GM23248 (cell line): Measurements from ENCODE around the gene SELENBP1. TPM values are rescaled to one million over a fixed set of nuclear protein-coding genes. Genes with fewer than 3 reads are reported as not detected.

ENCODE experiments used
- DNase-seq: peaks from one replicate; pipeline ENCODE4 v3.0.0-alpha.2; 2015
- H2AFZ ChIP-seq: fragments of 200-600 bp; sonication (generic); 2 replicates; pipeline ENCODE4 v1.6.1; 2016; ENCODE audit warnings: antibody characterized with exemption
- H3F3A ChIP-seq: fragments of 200-600 bp; sonication (generic); 2 replicates; pipeline ENCODE4 v1.6.1; 2016; ENCODE audit warnings: mild to moderate bottlenecking, antibody characterized with exemption, mixed run types; ENCODE audit not compliant: insufficient read depth
- H3K27ac ChIP-seq: fragments of 200-600 bp; sonication (generic); 2 replicates; pipeline ENCODE4 v1.5.1; 2016; ENCODE audit warnings: mild to moderate bottlenecking
- H3K27me3 ChIP-seq: fragments of 200-600 bp; sonication (generic); replicated peaks from 2 replicates; pipeline ENCODE4 v1.6.1; 2016; ENCODE audit warnings: mild to moderate bottlenecking; ENCODE audit not compliant: insufficient read depth
- H3K36me3 ChIP-seq: fragments of 200-600 bp; sonication (generic); 2 replicates; pipeline ENCODE4 v1.6.1; 2016; ENCODE audit warnings: low read depth, mild to moderate bottlenecking
- H3K4me1 ChIP-seq: fragments of 200-600 bp; sonication (generic); 2 replicates; pipeline ENCODE4 v1.6.1; 2016; ENCODE audit warnings: mild to moderate bottlenecking; ENCODE audit not compliant: insufficient read depth
- H3K4me2 ChIP-seq: fragments of 200-600 bp; sonication (generic); one replicate; pipeline ENCODE4 v1.6.1; 2016; ENCODE audit warnings: mild to moderate bottlenecking; ENCODE audit not compliant: unreplicated experiment
- H3K4me3 ChIP-seq: fragments of 200-600 bp; sonication (generic); 2 replicates; pipeline ENCODE4 v1.5.1; 2016; ENCODE audit warnings: mild to moderate bottlenecking
- H3K79me2 ChIP-seq: fragments of 200-600 bp; sonication (generic); 2 replicates; pipeline ENCODE4 v1.6.1; 2016; ENCODE audit warnings: mild to moderate bottlenecking; ENCODE audit not compliant: insufficient read depth
- H3K9ac ChIP-seq: fragments of 200-600 bp; sonication (generic); 2 replicates; pipeline ENCODE4 v1.6.1; 2016; ENCODE audit warnings: mild to moderate bottlenecking
- H3K9me2 ChIP-seq: fragments of 200-600 bp; sonication (generic); 2 replicates; pipeline ENCODE4 v1.6.1; 2016; ENCODE audit warnings: mixed run types, mild to moderate bottlenecking, moderate library complexity; ENCODE audit not compliant: insufficient read depth
- H3K9me3 ChIP-seq: fragments of 200-600 bp; sonication (generic); one replicate; pipeline ENCODE4 v1.6.1; 2017; ENCODE audit warnings: low read depth
- H4K20me1 ChIP-seq: fragments of 200-600 bp; sonication (generic); 2 replicates; pipeline ENCODE4 v1.6.0; 2016; ENCODE audit not compliant: insufficient read depth
- EZH2 ChIP-seq: fragments of 200-600 bp; sonication (generic); IDR thresholded peaks from 2 replicates; pipeline ENCODE4 v1.6.1; 2018; ENCODE audit warnings: antibody characterized with exemption, mild to moderate bottlenecking; ENCODE audit not compliant: insufficient read depth, poor library complexity, severe bottlenecking
- EZH2phosphoT487 ChIP-seq: fragments of 200-600 bp; sonication (generic); IDR thresholded peaks from 2 replicates; pipeline ENCODE4 v1.6.1; 2018; ENCODE audit warnings: antibody characterized with exemption, moderate library complexity, mild to moderate bottlenecking, low read depth; ENCODE audit not compliant: insufficient read depth
- WGBS, 2 experiments: methylation state at CpG; one replicate each; pipeline ENCODE4 v1.1.6; 2015 to 2017; ENCODE audit warnings: low lambda C conversion rate in 2 of 2, low coverage in 1 of 2; ENCODE audit errors: missing lambda C conversion rate in 2 of 2; 5-methylcytosine and 5-hydroxymethylcytosine counted together
- in situ Hi-C: fragments of 300-500 bp; cut with MboI; formaldehyde crosslinking; loops from 2 replicates; pipeline ENCODE4 v1.15.0; 2020
- polyA plus RNA-seq: library from polyadenylated mRNA; unstranded; fragments of >200 nt; fragmentation: Nextera tagmentation; extraction: Ambion mirVana; gene quantifications from 2 replicates; pipeline ENCODE4 v1.2.1, GENCODE V29; 2016
- total RNA-seq: library from RNA; depleted of rRNA; stranded (reverse); fragments of >200 nt; shearing (Covaris generic); gene quantifications from 2 replicates; pipeline ENCODE4 v1.2.3, GENCODE V29; 2014; rRNA removed

SELENBP1 gene
- total and polyA plus RNA-seq, 2 experiments from 2014 or later, result 3.0 to 4.0 TPM

- Histone ChIP-seq H3K27ac (no peak overlapping the region), H3K9me3 (no peaks in the 10 kb centered on the region), H3K4me2 (no peak overlapping the region), H3K4me1 (peaks cover 40% of the 10 kb centered on the region), H3K36me3 (peaks cover 6% of the 10 kb centered on the region), H3F3A (peaks cover 45% of the 10 kb centered on the region), H3K4me3 (no peak overlapping the region), H2AFZ (no peak overlapping the region), H4K20me1 (peaks cover 7% of the 10 kb centered on the region; the same call in 1 of the 2 replicates), H3K79me2 (peaks cover 68% of the 10 kb centered on the region), H3K27me3 (no peaks in the 10 kb centered on the region), H3K9ac (no peak overlapping the region), H3K9me2 (no peaks in the 10 kb centered on the region)
- in situ Hi-C loops, result no loop called here
- no peak for TF ChIP-seq EZH2
- TF ChIP-seq EZH2phosphoT487, result no peak
- 91 to 94% methylated on average over 17 of the region's 17 CpGs for WGBS, 2 experiments
- no peak for DNase-seq
Measured at GRCh38 chr1:151315565-151316235, 56.8 kb downstream of the SELENBP1 start.

Other genes starting within 250 kb of the SELENBP1 start
- gene SEMA6C, start 226.1 kb downstream of the SELENBP1 start, total RNA-seq, result 1.4 and 3.8 TPM in 2 replicates
- 0.58 and 1.1 TPM in 2 replicates for gene SEMA6C, start 226.1 kb downstream of the SELENBP1 start, polyA plus RNA-seq
- gene TNFAIP8L2, start 216.1 kb downstream of the SELENBP1 start, total RNA-seq, result not detected in 2 replicates
- not detected in 2 replicates for gene TNFAIP8L2, start 216.1 kb downstream of the SELENBP1 start, polyA plus RNA-seq
- 7.1 and 11.5 TPM in 2 replicates for gene LYSMD1, start 206.8 kb downstream of the SELENBP1 start, total RNA-seq
- 3.4 and 4.4 TPM in 2 replicates for gene LYSMD1, start 206.8 kb downstream of the SELENBP1 start, polyA plus RNA-seq
- 27.7 and 35.2 TPM in 2 replicates for gene SCNM1, start 206.6 kb downstream of the SELENBP1 start, total RNA-seq
- 73.3 and 77.4 TPM in 2 replicates for gene SCNM1, start 206.6 kb downstream of the SELENBP1 start, polyA plus RNA-seq
- gene TMOD4, start 196.7 kb downstream of the SELENBP1 start, total RNA-seq, result not detected in 2 replicates
- 0.24 TPM in 1 of 2 replicates, not detected in the other for gene TMOD4, start 196.7 kb downstream of the SELENBP1 start, polyA plus RNA-seq
- 41.9 and 45.0 TPM in 2 replicates for gene VPS72, start 182.5 kb downstream of the SELENBP1 start, total RNA-seq
- 45.0 and 46.5 TPM in 2 replicates for gene VPS72, start 182.5 kb downstream of the SELENBP1 start, polyA plus RNA-seq
- gene PIP5K1A, start 174.2 kb downstream of the SELENBP1 start, total RNA-seq, result 53.5 and 62.8 TPM in 2 replicates
- 33.9 and 35.1 TPM in 2 replicates for gene PIP5K1A, start 174.2 kb downstream of the SELENBP1 start, polyA plus RNA-seq
- gene PSMD4, start 118.0 kb downstream of the SELENBP1 start, total RNA-seq, result 130 and 164 TPM in 2 replicates
- 166 and 175 TPM in 2 replicates for gene PSMD4, start 118.0 kb downstream of the SELENBP1 start, polyA plus RNA-seq
- gene ZNF687, start 90.4 kb downstream of the SELENBP1 start, total RNA-seq, result 16.9 and 21.5 TPM in 2 replicates
- 3.0 and 3.6 TPM in 2 replicates for gene ZNF687, start 90.4 kb downstream of the SELENBP1 start, polyA plus RNA-seq
- gene PI4KB, start 45.3 kb downstream of the SELENBP1 start, total RNA-seq, result 51.7 and 65.9 TPM in 2 replicates
- gene PI4KB, start 45.3 kb downstream of the SELENBP1 start, polyA plus RNA-seq, result 47.5 and 50.2 TPM in 2 replicates
- 14.4 and 20.0 TPM in 2 replicates for gene RFX5, start 25.5 kb downstream of the SELENBP1 start, total RNA-seq
- gene RFX5, start 25.5 kb downstream of the SELENBP1 start, polyA plus RNA-seq, result 11.0 and 11.3 TPM in 2 replicates
- 214 and 262 TPM in 2 replicates for gene PSMB4, start 26.9 kb upstream of the SELENBP1 start, total RNA-seq
- gene PSMB4, start 26.9 kb upstream of the SELENBP1 start, polyA plus RNA-seq, result 186 and 193 TPM in 2 replicates
- 14.7 and 14.9 TPM in 2 replicates for gene POGZ, start 86.8 kb upstream of the SELENBP1 start, total RNA-seq
- 11.6 and 15.5 TPM in 2 replicates for gene POGZ, start 86.8 kb upstream of the SELENBP1 start, polyA plus RNA-seq
- not detected in 2 replicates for gene CGN, start 138.7 kb upstream of the SELENBP1 start, total RNA-seq
- gene CGN, start 138.7 kb upstream of the SELENBP1 start, polyA plus RNA-seq, result 0.06 TPM in 1 of 2 replicates, not detected in the other
- 11.5 and 20.3 TPM in 2 replicates for gene TUFT1, start 167.6 kb upstream of the SELENBP1 start, total RNA-seq
- gene TUFT1, start 167.6 kb upstream of the SELENBP1 start, polyA plus RNA-seq, result 19.2 and 20.5 TPM in 2 replicates
- gene SNX27, start 239.3 kb upstream of the SELENBP1 start, total RNA-seq, result 12.0 and 14.8 TPM in 2 replicates
- 17.9 and 18.0 TPM in 2 replicates for gene SNX27, start 239.3 kb upstream of the SELENBP1 start, polyA plus RNA-seq